Measurements from ENCODE around the gene IARS2.

DNA sequence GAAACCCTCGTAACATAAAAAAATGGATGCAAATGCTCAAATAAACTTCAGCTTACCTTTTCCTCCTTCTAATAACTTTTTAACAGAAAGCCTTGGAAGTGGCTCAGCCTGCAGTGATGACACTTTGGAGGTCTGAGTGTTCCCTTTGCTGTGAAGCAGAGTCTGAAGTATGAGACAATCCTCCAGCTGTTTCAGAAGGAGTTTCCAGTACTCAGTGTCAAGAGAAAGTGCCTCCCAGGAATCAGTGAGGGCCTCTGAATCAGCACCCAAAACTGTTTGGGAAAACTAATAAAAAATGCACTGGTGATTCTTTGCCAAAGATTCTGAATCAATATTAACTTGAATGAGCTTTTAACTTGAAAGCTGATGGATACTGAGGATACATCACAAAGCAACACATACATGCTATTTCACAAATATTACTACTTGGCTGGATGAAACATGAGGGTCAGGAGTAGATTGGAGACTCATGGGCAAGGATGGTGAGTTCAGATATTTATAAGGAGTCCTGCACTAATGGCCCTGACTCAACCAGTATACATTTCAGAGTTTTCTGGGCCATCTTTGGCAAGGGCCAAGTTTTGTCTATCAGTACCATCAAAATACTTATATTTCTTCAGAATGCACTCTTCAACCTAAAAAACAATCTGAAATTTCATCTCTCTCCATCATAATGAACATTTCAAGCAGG lies 77.0 kb downstream of the IARS2 start:
- TF ChIP-seq POLR2A (IDR thresholded peaks at IDR 0.05) = no peak
- TF ChIP-seq, protein P1, sequence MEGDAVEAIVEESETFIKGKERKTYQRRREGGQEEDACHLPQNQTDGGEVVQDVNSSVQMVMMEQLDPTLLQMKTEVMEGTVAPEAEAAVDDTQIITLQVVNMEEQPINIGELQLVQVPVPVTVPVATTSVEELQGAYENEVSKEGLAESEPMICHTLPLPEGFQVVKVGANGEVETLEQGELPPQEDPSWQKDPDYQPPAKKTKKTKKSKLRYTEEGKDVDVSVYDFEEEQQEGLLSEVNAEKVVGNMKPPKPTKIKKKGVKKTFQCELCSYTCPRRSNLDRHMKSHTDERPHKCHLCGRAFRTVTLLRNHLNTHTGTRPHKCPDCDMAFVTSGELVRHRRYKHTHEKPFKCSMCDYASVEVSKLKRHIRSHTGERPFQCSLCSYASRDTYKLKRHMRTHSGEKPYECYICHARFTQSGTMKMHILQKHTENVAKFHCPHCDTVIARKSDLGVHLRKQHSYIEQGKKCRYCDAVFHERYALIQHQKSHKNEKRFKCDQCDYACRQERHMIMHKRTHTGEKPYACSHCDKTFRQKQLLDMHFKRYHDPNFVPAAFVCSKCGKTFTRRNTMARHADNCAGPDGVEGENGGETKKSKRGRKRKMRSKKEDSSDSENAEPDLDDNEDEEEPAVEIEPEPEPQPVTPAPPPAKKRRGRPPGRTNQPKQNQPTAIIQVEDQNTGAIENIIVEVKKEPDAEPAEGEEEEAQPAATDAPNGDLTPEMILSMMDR (IDR thresholded peaks at IDR 0.05) = no peak
- no peak for TF ChIP-seq EP300 (IDR thresholded peaks at IDR 0.05)
